DMS79 (cell line): ENCODE results near the gene PPP1R3A.

Experiments used
- DNase-seq: peaks from one replicate; lab custom pipeline; 2025; lab: John Stamatoyannopoulos, UW

Gene PPP1R3A

DNA sequence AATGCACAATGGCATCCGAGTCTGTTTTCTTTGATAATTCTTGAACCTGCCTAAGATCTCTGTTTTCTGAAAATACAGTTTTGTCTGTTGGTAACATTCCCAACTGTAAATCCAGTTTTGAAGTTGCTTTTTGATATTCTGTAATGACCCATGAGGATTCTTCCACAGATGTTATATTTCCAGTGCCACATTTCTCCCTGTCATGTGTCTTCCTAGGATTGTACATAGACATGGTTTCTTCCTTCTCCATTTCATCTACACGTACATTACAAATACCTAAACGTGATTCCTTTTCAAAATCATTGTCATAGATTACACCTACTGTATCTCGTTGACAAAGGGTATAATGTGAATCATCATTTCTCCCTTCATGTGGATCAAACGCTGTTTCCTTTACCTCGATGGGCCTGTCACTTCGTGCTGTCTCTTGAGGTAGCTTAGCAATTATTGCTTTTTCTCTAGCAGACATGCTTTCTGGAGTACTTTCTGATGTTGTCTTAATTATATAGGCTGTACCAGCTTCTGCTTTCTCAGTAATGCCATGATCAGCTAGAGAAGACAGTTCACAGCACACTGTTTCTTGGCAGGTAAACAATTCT, 40.3 kb downstream of the PPP1R3A start:
- no peak for DNase-seq

DNA sequence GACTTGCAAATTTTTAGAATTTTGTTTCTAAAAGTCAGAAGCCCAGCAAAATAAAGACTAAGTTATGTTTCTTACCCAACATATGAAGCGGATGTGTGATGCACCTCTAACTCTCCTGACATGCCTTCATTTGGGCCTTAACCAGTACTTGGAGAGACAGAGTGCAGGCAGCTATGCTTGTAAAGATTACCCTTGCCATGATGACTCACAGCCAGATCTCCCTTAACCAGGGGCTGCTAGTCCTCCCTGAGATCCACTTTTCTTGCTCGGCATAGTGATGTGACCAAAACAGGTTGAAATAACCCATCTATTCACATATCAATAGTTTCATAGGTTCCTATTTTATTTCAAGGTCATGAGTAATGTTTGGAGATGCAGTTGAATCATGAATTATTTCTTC, 43.6 kb downstream of the PPP1R3A start:
- no peak for DNase-seq

- no peak for DNase-seq
These were observed 45.2 kb downstream of the PPP1R3A start for GRCh38 chr7:113873554-113874151.

- DNase-seq = no peak
These were observed 45.8 kb downstream of the PPP1R3A start for GRCh38 chr7:113872981-113873380.

DNA sequence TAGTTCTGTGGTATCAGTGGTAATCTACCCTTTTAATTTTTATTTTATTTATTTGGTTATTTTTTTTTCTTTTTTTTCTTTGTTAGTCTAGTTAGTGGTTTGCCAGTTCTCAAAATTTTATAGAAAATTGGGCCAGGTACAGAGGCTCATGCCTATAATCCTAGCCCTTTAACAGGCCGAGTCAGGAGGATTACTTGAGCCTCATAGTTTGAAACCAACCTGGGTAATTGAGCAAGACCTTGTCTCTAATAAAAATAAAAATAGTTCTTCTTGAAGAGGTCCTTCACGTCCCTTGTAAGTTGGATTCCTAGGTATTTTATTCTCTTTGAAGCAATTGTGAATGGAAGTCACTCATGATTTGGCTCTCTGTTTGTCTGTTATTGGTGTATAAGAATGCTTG, 51.5 kb downstream of the PPP1R3A start:
- DNase-seq = no peak

DNA sequence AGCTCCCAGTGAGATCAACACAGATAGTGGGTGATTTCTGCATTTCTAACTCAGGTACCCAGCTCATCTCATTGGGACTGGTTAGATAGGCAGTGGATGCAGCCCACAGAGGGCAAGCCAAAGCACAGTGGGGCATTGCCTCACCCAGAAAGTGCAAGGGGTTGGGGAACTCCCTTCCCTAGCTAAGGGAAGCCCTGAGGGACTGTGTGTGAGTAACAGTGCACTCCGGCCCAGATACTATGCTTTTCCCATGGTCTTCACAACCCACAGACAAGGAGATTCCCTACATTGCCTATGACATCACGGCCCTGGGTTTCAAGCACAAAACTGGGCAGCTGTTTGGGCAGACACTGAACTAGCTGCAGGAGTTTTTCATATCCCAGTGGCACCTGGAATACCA, 62.8 kb downstream of the PPP1R3A start:
- no peak for DNase-seq

DNA sequence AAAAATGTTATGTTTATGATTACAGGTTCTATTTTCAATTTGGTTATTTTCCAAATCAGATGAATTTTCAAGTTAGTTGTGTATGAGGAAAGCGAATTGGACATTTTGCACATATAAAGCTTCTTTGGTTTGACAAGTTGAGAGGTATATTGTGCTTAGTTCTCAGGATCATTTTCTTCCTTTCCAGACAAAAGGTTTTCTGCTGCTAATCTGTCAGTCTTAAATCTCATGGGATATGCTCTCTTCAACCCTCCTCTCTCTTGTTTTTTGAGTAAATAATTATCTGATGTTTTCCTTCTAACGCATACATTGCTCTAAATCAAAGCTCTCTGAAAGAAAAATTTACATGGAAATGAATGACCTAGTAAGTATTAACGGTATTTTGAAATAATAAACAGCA, 77.9 kb downstream of the PPP1R3A start:
- DNase-seq = no peak

GRCh38 chr7:113835367-113835766, 83.4 kb downstream of the PPP1R3A start:
- DNase-seq = no peak

DNA sequence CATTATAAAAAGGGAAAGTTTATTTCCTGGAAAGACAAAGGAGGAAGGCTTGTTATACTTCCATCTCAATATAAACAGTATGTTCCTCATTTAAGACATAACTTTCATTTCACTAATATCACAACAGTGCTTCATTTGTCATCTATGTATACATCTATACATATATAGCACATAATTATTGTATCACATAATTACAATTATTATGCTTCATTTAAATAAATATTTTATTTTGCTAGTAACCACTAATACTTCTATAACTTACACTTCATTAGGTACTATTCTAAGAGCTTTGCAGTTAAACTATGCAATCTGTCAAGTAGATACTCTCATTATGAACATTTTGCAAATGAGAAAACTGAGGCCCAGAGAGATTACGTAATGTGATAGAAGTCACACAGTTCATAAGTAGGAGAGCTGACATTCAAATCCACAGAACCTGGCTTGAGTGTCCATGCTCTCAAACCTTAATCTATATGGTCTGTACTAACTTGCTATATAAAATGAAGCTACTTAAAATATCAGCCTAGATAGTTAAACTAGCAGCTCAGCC, 86.5 kb downstream of the PPP1R3A start:
- DNase-seq = no peak

DNA sequence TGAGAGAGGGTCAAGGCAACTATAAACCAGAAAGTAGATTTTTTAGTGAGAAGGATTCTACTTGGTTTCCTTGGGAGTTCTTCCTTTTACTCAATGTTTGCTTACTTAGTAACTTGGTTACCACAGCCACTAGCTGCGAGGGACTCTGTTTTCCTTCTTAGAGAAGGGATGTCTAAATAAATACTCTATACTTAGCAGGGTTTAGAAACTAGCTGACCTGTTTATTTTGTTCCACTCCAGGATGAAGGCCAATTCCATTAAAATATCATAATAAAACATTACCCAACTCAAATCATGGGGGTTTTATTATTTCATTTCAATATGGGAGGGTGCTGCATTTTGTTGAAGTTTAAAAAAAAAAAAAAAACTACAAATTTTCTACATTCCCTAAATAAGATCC, 87.3 kb downstream of the PPP1R3A start:
- DNase-seq = no peak

- no peak for DNase-seq
These were observed 90.2 kb downstream of the PPP1R3A start for GRCh38 chr7:113828581-113828980.
